Placental pericyte (primary cell): Measurements from ENCODE around the gene FGG. TPM values are rescaled to one million over a fixed set of nuclear protein-coding genes. Genes with fewer than 3 reads are reported as not detected.

Experiments used
- total RNA-seq: library from RNA; depleted of rRNA; stranded (reverse); fragments of >200 nt; gene quantifications from 2 replicates; pipeline ENCODE4 v1.2.3, GENCODE V29; 2012

FGG gene
- total RNA-seq: not detected in 2 replicates

DNA sequence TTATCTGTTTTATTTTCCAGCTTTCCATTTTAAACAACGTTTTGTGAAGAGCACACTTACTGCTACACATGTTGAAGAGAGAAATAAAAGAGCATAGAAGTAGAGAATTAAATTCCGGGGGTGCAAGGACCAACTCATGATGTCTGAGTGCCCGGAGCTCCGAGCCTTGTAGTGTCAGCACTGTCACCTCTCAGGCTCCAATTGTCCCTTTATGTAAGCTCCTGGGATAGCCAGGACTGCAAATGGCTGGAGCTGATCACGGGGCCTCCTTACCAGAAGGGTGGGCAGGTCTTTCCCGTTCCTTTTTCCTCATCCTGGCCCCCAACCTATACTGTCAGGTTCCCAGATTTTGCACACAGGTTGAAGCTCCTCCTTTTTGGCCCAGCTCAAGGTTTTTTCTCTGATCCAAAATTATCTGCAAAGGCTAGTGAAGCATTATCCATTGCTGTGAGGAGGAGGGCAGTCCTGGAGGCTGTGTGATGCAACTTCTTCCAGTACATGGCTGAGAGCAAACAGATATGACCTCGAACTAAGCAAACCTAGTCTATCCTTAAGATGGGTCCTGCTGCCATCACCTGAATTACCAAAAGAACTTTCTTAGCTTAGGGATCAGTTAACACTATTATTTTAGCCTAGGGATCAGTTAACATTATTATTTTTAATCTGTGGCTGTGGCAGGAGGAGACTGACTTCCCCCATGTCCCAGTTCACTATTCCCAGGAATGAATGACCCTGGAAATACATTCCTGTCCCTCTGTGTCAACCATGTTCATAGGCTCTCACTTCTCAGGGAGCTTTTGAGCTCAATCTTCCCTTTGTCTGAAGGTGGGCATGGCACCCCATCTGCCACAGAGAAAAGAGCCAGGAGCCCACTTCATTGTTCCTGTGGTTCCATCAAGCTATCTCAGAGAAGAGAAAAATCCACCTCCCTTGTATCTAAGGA lies at the start of gene FGG:
Gene FGG, minus strand, starts transcription at position 185 of the 943 bp plus-strand sequence. Its CDS starts 47 bp downstream, at position 138.

DNA sequence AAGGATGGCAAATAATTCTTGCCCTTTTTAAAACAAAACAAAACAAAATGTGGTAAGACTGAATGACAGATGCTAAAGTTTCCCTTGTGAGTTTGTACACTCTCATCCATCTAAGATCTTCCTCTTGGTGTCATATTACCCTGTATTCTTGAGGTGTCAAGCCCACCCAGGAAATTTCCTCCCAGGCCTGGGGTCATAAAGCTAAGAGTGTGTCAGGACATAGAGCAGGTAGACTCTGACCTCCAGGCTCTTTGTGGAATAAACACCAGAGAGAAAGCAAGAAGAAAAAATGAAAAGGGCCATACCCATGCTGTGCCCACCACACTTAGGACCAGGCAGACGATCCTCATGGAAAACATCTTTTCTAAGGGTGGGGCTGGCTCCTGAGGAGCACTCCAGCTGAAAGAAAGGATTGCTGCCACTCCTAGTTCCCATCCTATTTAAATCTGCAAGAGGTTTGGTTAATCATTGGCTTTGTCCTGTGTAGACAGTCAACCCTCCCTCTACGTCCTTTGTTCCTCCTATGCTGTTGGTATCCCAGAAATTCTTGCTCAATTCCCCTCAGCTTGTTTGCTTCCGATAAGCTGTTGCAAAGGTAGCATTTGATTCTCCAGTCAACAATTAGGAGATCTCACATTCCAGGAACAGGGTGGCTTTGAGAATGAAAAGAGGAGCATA lies 22.0 kb downstream of the FGG start, which contains the start of gene FGA:
Gene FGA, minus strand, starts transcription at position 414 of the 678 bp plus-strand sequence. Its CDS starts 55 bp downstream, at position 359.

DNA sequence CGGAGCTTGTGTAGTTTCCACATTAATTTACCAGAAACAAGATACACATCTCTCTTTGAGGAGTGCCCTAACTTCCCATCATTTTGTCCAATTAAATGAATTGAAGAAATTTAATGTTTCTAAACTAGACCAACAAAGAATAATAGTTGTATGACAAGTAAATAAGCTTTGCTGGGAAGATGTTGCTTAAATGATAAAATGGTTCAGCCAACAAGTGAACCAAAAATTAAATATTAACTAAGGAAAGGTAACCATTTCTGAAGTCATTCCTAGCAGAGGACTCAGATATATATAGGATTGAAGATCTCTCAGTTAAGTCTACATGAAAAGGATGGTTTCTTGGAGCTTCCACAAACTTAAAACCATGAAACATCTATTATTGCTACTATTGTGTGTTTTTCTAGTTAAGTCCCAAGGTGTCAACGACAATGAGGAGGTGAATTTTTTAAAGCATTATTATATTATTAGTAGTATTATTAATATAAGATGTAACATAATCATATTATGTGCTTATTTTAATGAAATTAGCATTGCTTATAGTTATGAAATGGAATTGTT lies 49.7 kb downstream of the FGG start, which contains the start of gene FGB:
Gene FGB, plus strand, starts transcription at position 315 of the 558 bp plus-strand sequence. Its CDS starts 8 bp downstream, at position 323.

Other genes with a start within 250 kb of the FGG start
- under 0.01 TPM in 1 of 2 replicates, not detected in the other for gene DCHS2, start 120.9 kb downstream of the FGG start, total RNA-seq
- 90.6 and 102 TPM in 2 replicates for gene PLRG1, start 62.3 kb downstream of the FGG start, total RNA-seq
- gene FGB, start 49.6 kb downstream of the FGG start, total RNA-seq: not detected in 2 replicates
- not detected in 2 replicates for gene FGA, start 21.9 kb downstream of the FGG start, total RNA-seq
- gene LRAT, start 131.3 kb upstream of the FGG start, total RNA-seq: not detected in 2 replicates
- gene RBM46, start 168.6 kb upstream of the FGG start, total RNA-seq: 2.2 TPM in 1 of 2 replicates, not detected in the other